Measurements from ENCODE around the gene ZNF117. TPM values are rescaled to one million over a fixed set of nuclear protein-coding genes. Genes with fewer than 3 reads are reported as not detected.
"Not testable (repeated sequence)": the region's sequence is repeated elsewhere in the genome, so short reads cannot be mapped to it uniquely, and the experiment has no call there.

Gene ZNF117
- total RNA-seq, result 1 to 10 TPM; 3.5 to 3.8 TPM
- 0.89 TPM for polyA plus RNA-seq

DNA sequence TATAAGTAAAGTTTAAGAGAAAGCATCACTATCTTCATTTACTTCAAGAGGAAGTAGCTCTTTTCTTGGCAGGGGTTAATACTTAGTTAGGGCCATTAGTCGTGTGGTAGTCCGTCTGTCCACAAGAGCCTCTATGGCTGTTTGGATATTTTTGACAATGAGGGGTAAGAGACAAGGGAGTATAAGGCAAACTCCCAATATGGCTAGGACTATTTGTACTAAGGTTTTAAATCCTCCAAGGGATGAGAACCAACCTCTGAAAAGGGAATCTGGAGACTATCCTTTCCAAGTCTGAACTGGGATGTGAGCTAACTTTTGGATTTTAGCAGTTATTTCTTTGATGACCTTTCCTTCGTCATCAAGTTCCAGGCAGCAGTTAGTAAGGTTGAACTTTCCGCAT, at the start of gene ZNF117:
Gene ZNF117 (minus strand): TSS at position 101 of the 400 bp plus-strand sequence.
- H3K36me3 Mint-ChIP-seq, result peaks cover 36 to 85% (median 61%) of the 10 kb centered on the region in 3 donors
- CTCF ChIA-PET, result no interaction called here

DNA sequence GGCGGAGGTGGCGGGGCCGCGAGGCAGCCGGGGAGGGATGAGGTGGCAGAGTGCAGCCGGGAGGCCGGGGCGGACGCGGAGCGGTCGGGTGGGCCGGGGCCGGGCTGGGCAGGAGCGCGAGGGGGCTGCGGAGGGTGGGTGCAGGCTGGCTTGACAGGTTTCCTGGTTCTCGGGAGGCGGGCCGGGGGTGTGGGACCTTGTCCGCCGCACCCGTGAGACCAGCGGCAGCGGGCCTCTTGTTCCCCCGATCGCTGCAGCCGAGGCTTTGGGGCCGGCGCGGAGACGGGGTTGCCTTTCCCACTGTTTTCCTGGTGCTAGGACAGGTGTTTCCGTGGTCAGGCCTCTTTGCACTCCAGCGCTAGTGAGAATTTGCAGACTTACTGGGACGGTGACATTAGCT, 47.9 kb upstream of the ZNF117 start:
- H3K27ac Mint-ChIP-seq, result peak overlapping the region; percentile 6 to 90 (median 82)
- peak overlapping the region; percentile 72 for H3K27ac ChIP-seq (ENCODE audit: low read depth, low read length)
- H3K9me3 Mint-ChIP-seq; H3K36me3 Mint-ChIP-seq; H3K27me3 ChIP-seq (ENCODE audit: insufficient read depth, low read length, poor library complexity, severe bottlenecking); H3K27me3 Mint-ChIP-seq; H3K36me3 ChIP-seq (ENCODE audit: insufficient read depth, low read length); H3K9me3 ChIP-seq (ENCODE audit: low read length); CTCF ChIA-PET: not testable (repeated sequence)
- DNase-seq, result peak; percentile 7 to 57 (median 24)
- peaks cover 12 to 19% (median 17%) of the 10 kb centered on the region in 3 donors for H3K4me1 Mint-ChIP-seq
- peak overlapping the region; percentile 62 for H3K4me3 ChIP-seq (ENCODE audit: low read length)
- H3K4me1 ChIP-seq (ENCODE audit: insufficient read depth, low read length), result peaks cover 11% of the 10 kb centered on the region
- peak overlapping the region; percentile 83 to 95 (median 87) for H3K4me3 Mint-ChIP-seq
- POLR2A ChIA-PET, result interaction anchor here (2.1 kb wide), 1 partner anchor 32 kb away, joined by 25 read pairs; the partner anchor contains the start of gene ERV3-1

More for the DNA sequence above, at the start of gene ZNF117:
- H3K36me3 ChIP-seq (ENCODE audit: insufficient read depth, low read length), result no peaks in the 10 kb centered on the region
- Mint-ChIP-seq H3K4me3 (no peak within 1 kb of the TSS), H3K4me1 (no peaks in the 10 kb centered on the region), H3K27me3 (no peaks in the 10 kb centered on the region), H3K27ac (peak within 1 kb of the TSS in 1 of 8 donors; percentile 37), H3K9me3 (peaks cover 67 to 97% (median 82%) of the 10 kb centered on the region in 5 donors)
- no peaks in the 10 kb centered on the region for H3K4me1 ChIP-seq (ENCODE audit: insufficient read depth, low read length)
- POLR2A ChIA-PET, result no interaction called here
- no peak within 1 kb of the TSS for H3K27ac ChIP-seq (ENCODE audit: low read depth, low read length)
- H3K4me3 ChIP-seq (ENCODE audit: low read length), result no peak within 1 kb of the TSS
- no peaks in the 10 kb centered on the region for H3K27me3 ChIP-seq (ENCODE audit: insufficient read depth, low read length, poor library complexity, severe bottlenecking)
- DNase-seq, result no peak
- H3K9me3 ChIP-seq (ENCODE audit: low read length), result peaks cover 41% of the 10 kb centered on the region

DNA sequence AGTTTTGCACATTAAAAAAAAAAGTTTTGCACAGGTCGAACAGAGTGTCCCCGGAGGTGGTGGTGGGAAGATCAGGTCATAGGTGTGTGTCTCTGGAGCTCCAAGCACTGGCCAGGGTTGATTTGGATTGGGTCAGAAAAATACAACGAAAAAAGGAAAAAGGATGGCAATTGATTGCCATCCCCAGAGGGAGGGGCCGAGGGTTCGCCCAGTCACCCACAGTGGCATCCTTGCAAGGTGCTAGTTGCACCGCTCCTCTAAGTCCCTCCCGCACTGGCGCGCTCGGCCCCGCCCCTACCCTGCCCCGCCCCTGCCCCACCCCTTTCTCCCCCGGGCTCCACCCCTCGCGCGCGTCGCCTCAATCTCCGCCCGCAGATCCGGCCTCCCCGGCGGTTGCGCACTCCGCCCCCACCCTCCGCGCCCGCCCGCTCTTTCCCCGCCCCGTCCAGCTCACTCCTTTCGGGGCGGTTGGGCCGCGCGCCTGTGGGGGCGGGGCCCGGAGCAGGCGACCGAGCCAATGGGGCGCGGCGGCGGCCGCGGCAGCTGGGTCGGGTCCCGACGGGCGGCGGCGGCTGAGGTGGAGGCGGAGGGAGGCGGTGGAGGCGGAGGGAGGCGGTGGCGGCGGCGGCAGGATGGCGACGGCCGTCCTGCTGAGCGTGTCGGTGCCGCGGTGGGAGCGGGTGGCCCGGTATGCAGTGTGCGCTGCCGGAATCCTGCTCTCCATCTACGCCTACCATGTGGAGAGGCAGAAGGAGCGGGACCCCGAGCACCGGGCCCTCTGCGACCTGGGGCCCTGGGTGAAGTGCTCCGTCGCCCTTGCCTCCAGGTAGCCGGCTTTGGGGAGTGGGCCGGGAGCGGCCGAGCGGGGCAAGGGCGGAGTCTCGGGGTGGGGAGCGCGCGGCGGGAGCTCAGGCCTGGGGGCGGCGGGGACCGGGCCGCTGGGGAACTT, 47.2 kb upstream of the ZNF117 start:
- Mint-ChIP-seq H3K4me3 (peak overlapping the region; percentile 64 to 91 (median 80)), H3K27me3 (peaks cover 0 to 2% of the 10 kb centered on the region in 2 donors), H3K36me3 (peaks cover 0 to 3% (median 0%) of the 10 kb centered on the region in 3 donors), H3K27ac (peak overlapping the region; percentile 38 to 90 (median 87)), H3K4me1 (peaks cover 12 to 19% (median 17%) of the 10 kb centered on the region in 3 donors), H3K9me3 (no peaks in the 10 kb centered on the region)
- Histone ChIP-seq H3K27me3 (ENCODE audit: insufficient read depth, low read length, poor library complexity, severe bottlenecking) (no peaks in the 10 kb centered on the region), H3K9me3 (ENCODE audit: low read length) (no peaks in the 10 kb centered on the region), H3K36me3 (ENCODE audit: insufficient read depth, low read length) (no peaks in the 10 kb centered on the region), H3K27ac (ENCODE audit: low read depth, low read length) (peak overlapping the region; percentile 51), H3K4me3 (ENCODE audit: low read length) (no peak overlapping the region), H3K4me1 (ENCODE audit: insufficient read depth, low read length) (peaks cover 11% of the 10 kb centered on the region)
- DNase-seq, result peak; percentile 88 to 95 (median 92)
- CTCF ChIA-PET, result no interaction called here
- POLR2A ChIA-PET, result interaction anchor here (0.6 to 2.1 kb wide), 4 partner anchors 31 to 365 kb away, joined by 3 to 25 read pairs (median 4); partner anchors contain the start of gene ERV3-1

DNA sequence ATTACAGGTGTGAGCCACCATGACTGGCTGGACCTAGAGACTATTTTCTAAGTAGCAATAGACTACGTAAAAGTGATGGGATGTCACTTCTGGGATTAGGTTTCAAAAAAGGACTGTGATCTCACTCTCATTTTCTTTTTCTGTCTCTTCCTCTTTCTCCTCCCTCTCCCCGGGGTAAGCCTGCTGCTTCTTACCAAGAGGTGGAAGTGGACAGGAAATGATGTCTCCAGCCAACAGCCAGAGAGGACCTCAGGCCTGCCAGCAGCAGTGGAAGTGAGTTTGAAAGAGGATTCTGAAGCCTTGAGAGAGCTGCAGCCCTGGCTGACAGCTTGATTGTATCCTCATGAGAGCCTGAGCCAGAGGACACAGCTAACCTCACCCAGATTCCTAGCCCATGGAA, 45.7 kb upstream of the ZNF117 start:
- H3K27me3 Mint-ChIP-seq; H3K27ac ChIP-seq (ENCODE audit: low read depth, low read length); H3K9me3 Mint-ChIP-seq; H3K36me3 ChIP-seq (ENCODE audit: insufficient read depth, low read length); H3K36me3 Mint-ChIP-seq; H3K4me3 Mint-ChIP-seq; H3K27me3 ChIP-seq (ENCODE audit: insufficient read depth, low read length, poor library complexity, severe bottlenecking); H3K4me3 ChIP-seq (ENCODE audit: low read length); H3K9me3 ChIP-seq (ENCODE audit: low read length); POLR2A ChIA-PET; DNase-seq: not testable (repeated sequence)
- Mint-ChIP-seq H3K4me1 (peaks cover 12 to 19% (median 17%) of the 10 kb centered on the region in 3 donors), H3K27ac (peak overlapping the region in 1 of 8 donors; percentile 21)
- peaks cover 11% of the 10 kb centered on the region for H3K4me1 ChIP-seq (ENCODE audit: insufficient read depth, low read length)
- CTCF ChIA-PET, result interaction anchor here (1.4 kb wide), 1 partner anchor 15 kb away, joined by 4 read pairs; no protein-coding TSS in a partner anchor

DNA sequence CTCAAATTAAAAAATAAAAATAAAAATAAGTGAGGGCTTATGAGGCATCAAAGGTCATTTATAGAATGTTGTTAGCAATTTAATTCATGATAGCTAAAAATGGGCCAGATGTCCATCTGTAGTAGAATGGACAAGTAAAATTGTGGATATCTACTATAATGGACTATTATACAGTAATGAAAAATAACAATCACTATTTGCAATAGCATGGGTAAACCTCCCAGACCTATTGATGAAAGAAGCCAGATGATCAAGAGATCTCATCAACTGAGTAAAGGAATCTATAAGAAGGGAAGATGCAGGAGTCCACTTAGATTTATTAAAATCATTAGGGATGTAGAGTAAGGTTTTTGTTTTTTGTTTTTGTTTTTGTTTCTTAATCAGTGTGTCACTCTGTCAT, 44.6 kb upstream of the ZNF117 start:
- H3K36me3 Mint-ChIP-seq; H3K4me3 Mint-ChIP-seq; DNase-seq; POLR2A ChIA-PET; H3K27me3 ChIP-seq (ENCODE audit: insufficient read depth, low read length, poor library complexity, severe bottlenecking); H3K27ac ChIP-seq (ENCODE audit: low read depth, low read length); H3K27me3 Mint-ChIP-seq; H3K36me3 ChIP-seq (ENCODE audit: insufficient read depth, low read length); H3K9me3 Mint-ChIP-seq; H3K4me3 ChIP-seq (ENCODE audit: low read length); H3K9me3 ChIP-seq (ENCODE audit: low read length); CTCF ChIA-PET: not testable (repeated sequence)
- Mint-ChIP-seq H3K4me1 (peaks cover 12 to 19% (median 17%) of the 10 kb centered on the region in 3 donors), H3K27ac (peak overlapping the region in 1 of 8 donors; percentile 36)
- H3K4me1 ChIP-seq (ENCODE audit: insufficient read depth, low read length), result peaks cover 11% of the 10 kb centered on the region

DNA sequence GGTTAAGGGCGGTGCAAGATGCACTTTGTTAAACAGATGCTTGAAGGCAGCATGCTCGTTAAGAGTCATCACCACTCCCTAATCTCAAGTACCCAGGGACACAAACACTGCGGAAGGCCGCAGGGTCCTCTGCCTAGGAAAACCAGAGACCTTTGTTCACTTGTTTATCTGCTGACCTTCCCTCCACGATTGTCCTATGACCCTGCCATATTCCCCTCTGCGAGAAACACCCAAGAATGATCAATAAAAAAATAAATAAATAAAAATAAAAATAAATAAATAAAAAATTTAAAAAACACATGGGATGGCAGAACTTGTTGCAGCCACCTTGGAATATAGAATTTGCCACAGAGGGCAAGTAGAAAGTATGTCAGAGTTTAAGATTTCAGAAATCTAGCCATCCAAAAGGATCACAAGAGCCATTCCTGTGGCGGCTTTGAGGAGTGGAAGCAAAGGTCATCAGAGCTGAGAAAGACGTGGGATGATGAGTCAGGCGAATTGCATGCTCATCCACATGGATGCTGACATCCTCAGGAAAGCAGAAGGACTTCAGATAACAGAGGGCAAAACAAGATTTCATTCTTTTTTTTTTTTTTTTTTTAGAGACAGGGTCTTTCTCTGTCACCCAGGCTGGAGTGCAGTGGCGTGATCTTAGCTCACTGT, 43.4 kb upstream of the ZNF117 start:
- not testable (repeated sequence) for H3K9me3 Mint-ChIP-seq

DNA sequence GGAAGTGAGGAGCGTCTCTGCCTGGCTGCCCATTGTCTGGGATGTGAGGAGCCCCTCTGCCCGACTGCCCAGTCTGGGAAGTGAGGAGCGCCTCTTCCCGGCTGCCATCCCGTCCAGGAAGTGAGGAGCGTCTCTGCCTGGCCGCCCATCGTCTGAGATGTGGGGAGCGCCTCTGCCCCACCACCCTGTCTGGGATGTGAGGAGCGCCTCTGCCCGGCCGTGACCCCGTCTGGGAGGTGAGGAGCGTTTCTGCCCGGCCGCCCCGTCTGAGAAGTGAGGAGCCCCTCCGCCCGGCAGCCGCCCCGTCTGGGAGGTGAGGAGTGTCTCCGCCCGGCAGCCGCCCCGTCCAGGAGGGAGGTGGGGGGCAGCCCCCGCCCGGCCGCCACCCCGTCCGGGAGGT, 42.6 kb upstream of the ZNF117 start:
- H3K27me3 ChIP-seq (ENCODE audit: insufficient read depth, low read length, poor library complexity, severe bottlenecking); POLR2A ChIA-PET; H3K27me3 Mint-ChIP-seq; H3K9me3 ChIP-seq (ENCODE audit: low read length); H3K4me1 Mint-ChIP-seq; H3K4me3 Mint-ChIP-seq; CTCF ChIA-PET; H3K4me3 ChIP-seq (ENCODE audit: low read length); H3K9me3 Mint-ChIP-seq; H3K27ac ChIP-seq (ENCODE audit: low read depth, low read length); H3K4me1 ChIP-seq (ENCODE audit: insufficient read depth, low read length); H3K36me3 ChIP-seq (ENCODE audit: insufficient read depth, low read length); DNase-seq; H3K27ac Mint-ChIP-seq; H3K36me3 Mint-ChIP-seq: not testable (repeated sequence)

More for the DNA sequence above, 43.4 kb upstream of the ZNF117 start:
- H3K4me3 ChIP-seq (ENCODE audit: low read length); H3K4me1 ChIP-seq (ENCODE audit: insufficient read depth, low read length); H3K27ac Mint-ChIP-seq; H3K27ac ChIP-seq (ENCODE audit: low read depth, low read length); H3K36me3 Mint-ChIP-seq; H3K9me3 ChIP-seq (ENCODE audit: low read length); DNase-seq; H3K36me3 ChIP-seq (ENCODE audit: insufficient read depth, low read length); H3K27me3 Mint-ChIP-seq; POLR2A ChIA-PET; H3K27me3 ChIP-seq (ENCODE audit: insufficient read depth, low read length, poor library complexity, severe bottlenecking); H3K4me1 Mint-ChIP-seq; CTCF ChIA-PET: not testable (repeated sequence)
- H3K4me3 Mint-ChIP-seq, result peak overlapping the region in 1 of 7 donors; percentile 32

DNA sequence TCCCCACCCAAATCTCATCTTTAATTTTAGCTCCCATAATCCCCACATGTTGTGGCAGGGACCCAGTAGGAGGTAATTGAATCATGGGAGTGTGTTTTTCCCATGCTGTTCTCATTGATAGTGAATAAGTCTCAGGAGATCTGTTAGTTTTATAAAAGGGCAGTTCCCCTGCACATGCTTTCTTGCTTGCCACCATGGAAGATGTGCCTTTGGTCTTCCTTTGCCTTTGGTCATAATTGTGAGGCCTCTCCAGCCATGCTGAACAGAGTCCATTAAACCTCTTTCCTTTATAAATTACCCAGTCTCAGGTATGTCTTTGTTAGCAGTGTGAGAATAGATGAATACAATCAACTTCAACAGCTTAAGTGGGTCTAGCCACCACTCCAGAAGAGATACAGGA, 34.2 kb upstream of the ZNF117 start:
- POLR2A ChIA-PET; H3K9me3 ChIP-seq (ENCODE audit: low read length); H3K27me3 ChIP-seq (ENCODE audit: insufficient read depth, low read length, poor library complexity, severe bottlenecking); H3K4me3 Mint-ChIP-seq; H3K9me3 Mint-ChIP-seq; H3K27ac Mint-ChIP-seq; DNase-seq; H3K4me3 ChIP-seq (ENCODE audit: low read length); H3K27me3 Mint-ChIP-seq; H3K27ac ChIP-seq (ENCODE audit: low read depth, low read length); H3K36me3 ChIP-seq (ENCODE audit: insufficient read depth, low read length); H3K4me1 ChIP-seq (ENCODE audit: insufficient read depth, low read length); H3K36me3 Mint-ChIP-seq; H3K4me1 Mint-ChIP-seq; CTCF ChIA-PET: not testable (repeated sequence)
